Mesenchymal stem cell (in vitro differentiated cells and primary cell): ENCODE measurements around the gene LXN.

ENCODE experiments used
- DNase-seq: peaks from one replicate; pipeline ENCODE4 v3.0.0-alpha.2; 2013
- H2AFZ ChIP-seq: one replicate; pipeline ENCODE4 v1.6.1; 2013; ENCODE audit warnings: low read depth, mild to moderate bottlenecking, control low read depth, inconsistent platforms, low read length, moderate library complexity
- H2AK5ac ChIP-seq: 2 replicates; pipeline ENCODE4 v1.6.1; 2013; ENCODE audit warnings: low read length, moderate library complexity, mild to moderate bottlenecking, inconsistent platforms; ENCODE audit not compliant: severe bottlenecking
- H2BK120ac ChIP-seq: one replicate; pipeline ENCODE4 v1.6.1; 2013; ENCODE audit warnings: low read depth, mild to moderate bottlenecking, inconsistent platforms, low read length, moderate library complexity
- H2BK12ac ChIP-seq, 2 experiments: one replicate each; pipeline ENCODE4 v1.6.1; 2013; ENCODE audit warnings: inconsistent platforms in 2 of 2, low read length in 2 of 2, mild to moderate bottlenecking in 2 of 2, moderate library complexity in 2 of 2, control low read depth in 1 of 2
- H2BK15ac ChIP-seq: one replicate; pipeline ENCODE4 v1.6.1; 2013; ENCODE audit warnings: mild to moderate bottlenecking, low read depth, inconsistent platforms; ENCODE audit not compliant: poor library complexity, severe bottlenecking
- H2BK5ac ChIP-seq: 2 replicates; pipeline ENCODE4 v1.6.1; 2013; ENCODE audit warnings: low read depth, mild to moderate bottlenecking, low read length, control low read depth, inconsistent platforms; ENCODE audit not compliant: poor library complexity, severe bottlenecking
- H3K14ac ChIP-seq, 2 experiments: one replicate each; pipeline ENCODE4 v1.6.1; 2013; ENCODE audit warnings: inconsistent platforms in 2 of 2, low read length in 2 of 2, control low read depth in 1 of 2, mild to moderate bottlenecking in 1 of 2, moderate library complexity in 1 of 2
- H3K18ac ChIP-seq, 2 experiments: one replicate each; pipeline ENCODE4 v1.6.1; 2013; ENCODE audit warnings: inconsistent platforms in 2 of 2, low read length in 2 of 2, control low read depth in 1 of 2, low read depth in 1 of 2, mild to moderate bottlenecking in 1 of 2
- H3K23ac ChIP-seq, 2 experiments: one replicate each; pipeline ENCODE4 v1.6.1; 2013; ENCODE audit warnings: inconsistent platforms in 2 of 2, low read length in 2 of 2, mild to moderate bottlenecking in 2 of 2, moderate library complexity in 2 of 2, control low read depth in 1 of 2
- H3K27ac ChIP-seq: 2 replicates; pipeline ENCODE4 v1.5.1; 2013; ENCODE audit warnings: mild to moderate bottlenecking, moderate library complexity, low read length, control low read depth, inconsistent platforms; ENCODE audit not compliant: poor library complexity, severe bottlenecking
- H3K27me3 ChIP-seq, 2 experiments: 2 replicates each; pipeline versions ENCODE4 v1.6.1 to v1.7.0; 2013; ENCODE audit warnings: low read length in 2 of 2, mild to moderate bottlenecking in 2 of 2, moderate library complexity in 2 of 2, control low read depth in 1 of 2, inconsistent platforms in 1 of 2; ENCODE audit not compliant: control insufficient read depth in 1 of 2, insufficient read depth in 1 of 2
- H3K36me3 ChIP-seq, 2 experiments: 2 replicates each; pipeline versions ENCODE4 v1.6.1 to v1.7.0; 2013; ENCODE audit warnings: low read length in 2 of 2, control low read depth in 1 of 2, inconsistent platforms in 1 of 2, low read depth in 1 of 2, mild to moderate bottlenecking in 1 of 2; ENCODE audit not compliant: insufficient read depth in 2 of 2, control insufficient read depth in 1 of 2
- H3K4ac ChIP-seq, 2 experiments: one replicate each; pipeline ENCODE4 v1.6.1; 2013; ENCODE audit warnings: inconsistent platforms in 2 of 2, low read length in 2 of 2, mild to moderate bottlenecking in 2 of 2, moderate library complexity in 2 of 2, control low read depth in 1 of 2, low read depth in 1 of 2
- H3K4me1 ChIP-seq: 2 replicates; pipeline ENCODE4 v1.6.1; 2013; ENCODE audit warnings: low read depth, low read length, control low read depth; ENCODE audit not compliant: control insufficient read depth, insufficient read depth
- H3K4me2 ChIP-seq: 2 replicates; pipeline ENCODE4 v1.6.1; 2013; ENCODE audit warnings: low read length, mild to moderate bottlenecking, inconsistent platforms; ENCODE audit not compliant: poor library complexity, severe bottlenecking
- H3K4me3 ChIP-seq, 2 experiments: 2 replicates each; pipeline versions ENCODE4 v1.5.1 to v1.7.0; 2013; ENCODE audit warnings: low read length in 2 of 2, mild to moderate bottlenecking in 2 of 2, control low read depth in 1 of 2, low read depth in 1 of 2; ENCODE audit not compliant: insufficient read depth in 1 of 2
- H3K79me1 ChIP-seq: replicated peaks from 2 replicates; pipeline ENCODE4 v1.6.1; 2013; ENCODE audit warnings: mild to moderate bottlenecking, control low read depth, low read length, inconsistent platforms; ENCODE audit not compliant: poor library complexity, severe bottlenecking
- H3K9ac ChIP-seq: 2 replicates; pipeline ENCODE4 v1.7.0; 2013; ENCODE audit warnings: mild to moderate bottlenecking, low read length, moderate library complexity
- H3K9me3 ChIP-seq: 2 replicates; pipeline ENCODE4 v1.7.0; 2013; ENCODE audit warnings: mild to moderate bottlenecking, low read length; ENCODE audit not compliant: control insufficient read depth
- H4K8ac ChIP-seq: one replicate; pipeline ENCODE4 v1.6.1; 2013; ENCODE audit warnings: inconsistent platforms, mild to moderate bottlenecking, low read length, moderate library complexity
- H4K91ac ChIP-seq: one replicate; pipeline ENCODE4 v1.6.1; 2013; ENCODE audit warnings: mild to moderate bottlenecking, low read length, inconsistent platforms
- WGBS: methylation state at CpG from one replicate; pipeline ENCODE4 v1.1.7; 2013; ENCODE audit warnings: mixed read lengths; 5-methylcytosine and 5-hydroxymethylcytosine counted together

Gene LXN

DNA sequence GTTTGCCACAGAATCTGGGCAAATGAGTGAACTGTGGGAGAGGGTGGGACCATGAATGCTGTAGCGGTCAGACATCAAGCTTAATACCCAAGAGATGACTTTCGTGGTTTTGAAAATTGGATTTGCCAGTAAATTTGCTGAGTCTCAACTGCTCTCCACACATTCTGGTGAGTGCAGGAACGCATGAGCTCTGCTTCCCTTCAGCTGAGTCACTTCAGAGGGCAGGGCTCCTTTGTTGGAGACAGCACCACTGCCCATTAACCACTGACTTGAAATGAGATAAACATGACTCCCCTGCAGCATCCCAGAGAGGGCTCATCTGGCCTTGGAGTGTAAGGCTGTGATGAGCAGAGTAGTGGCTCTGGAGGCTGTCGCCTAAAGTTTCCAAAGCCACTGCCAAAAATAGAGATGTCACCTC, 37.2 kb upstream of the LXN start:
- no peak overlapping the region for H2BK12ac ChIP-seq
- no peak overlapping the region for H3K4ac ChIP-seq
- no peak overlapping the region for H3K4me3 ChIP-seq
- peak overlapping the region; percentile 75 for H3K9ac ChIP-seq
- peak overlapping the region; percentile 76 for H3K27ac ChIP-seq
- H2AK5ac ChIP-seq: no peak overlapping the region
- H2AFZ ChIP-seq: no peak overlapping the region
- no peak overlapping the region for H4K91ac ChIP-seq
- H3K9me3 ChIP-seq: no peaks in the 10 kb centered on the region
- no peak overlapping the region for H2BK120ac ChIP-seq
- no peak overlapping the region for H3K23ac ChIP-seq
- no peaks in the 10 kb centered on the region for H3K27me3 ChIP-seq
- no peak overlapping the region for H2BK15ac ChIP-seq
- H4K8ac ChIP-seq: no peak overlapping the region
- H3K36me3 ChIP-seq: peaks cover 0 to 32% of the 10 kb centered on the region in 2 experiments
- peak; percentile 94 for DNase-seq
- H3K4me1 ChIP-seq: peaks cover 10% of the 10 kb centered on the region
- H3K14ac ChIP-seq: no peak overlapping the region
- H3K4me2 ChIP-seq: no peak overlapping the region
- no peak overlapping the region for H3K18ac ChIP-seq
- H2BK5ac ChIP-seq: no peak overlapping the region
- WGBS: 10% methylated on average over 4 of the region's 4 CpGs
- H3K79me1 ChIP-seq: peaks cover 7% of the 10 kb centered on the region

GRCh38 chr3:158703566-158703965, 31.1 kb upstream of the LXN start:
- Histone ChIP-seq H4K91ac (no peak overlapping the region), H3K4ac (no peak overlapping the region), H3K9me3 (no peaks in the 10 kb centered on the region), H3K4me1 (peaks cover 1% of the 10 kb centered on the region), H4K8ac (no peak overlapping the region), H3K23ac (no peak overlapping the region), H3K14ac (no peak overlapping the region), H3K36me3 (peaks cover 0 to 34% of the 10 kb centered on the region in 2 experiments), H3K4me2 (no peak overlapping the region), H3K27ac (peak overlapping the region; percentile 4), H2AFZ (no peak overlapping the region), H3K27me3 (no peaks in the 10 kb centered on the region), H2BK5ac (no peak overlapping the region), H2BK15ac (no peak overlapping the region), H3K9ac (peak overlapping the region; percentile 0), H2BK12ac (no peak overlapping the region), H3K18ac (no peak overlapping the region), H2AK5ac (no peak overlapping the region), H2BK120ac (no peak overlapping the region), H3K79me1 (peaks cover 18% of the 10 kb centered on the region), H3K4me3 (no peak overlapping the region)
- 64% methylated on average over 1 of the region's 1 CpG for WGBS
- DNase-seq: peak; percentile 41

- H2BK120ac ChIP-seq: no peak overlapping the region
- H3K27ac ChIP-seq: peak overlapping the region; percentile 30
- peaks cover 18% of the 10 kb centered on the region for H3K79me1 ChIP-seq
- H2BK15ac ChIP-seq: no peak overlapping the region
- no peak overlapping the region for H3K14ac ChIP-seq
- no peak overlapping the region for H2BK5ac ChIP-seq
- no peak overlapping the region for H3K4ac ChIP-seq
- peak overlapping the region; percentile 0 for H3K9ac ChIP-seq
- H3K4me3 ChIP-seq: no peak overlapping the region
- peaks cover 0 to 34% of the 10 kb centered on the region in 2 experiments for H3K36me3 ChIP-seq
- no peak overlapping the region for H3K18ac ChIP-seq
- no peak overlapping the region for H2AK5ac ChIP-seq
- H4K8ac ChIP-seq: peak overlapping the region; percentile 56
- 22% methylated on average over 4 of the region's 4 CpGs for WGBS
- H3K23ac ChIP-seq: no peak overlapping the region
- no peaks in the 10 kb centered on the region for H3K27me3 ChIP-seq
- DNase-seq: peak; percentile 60
- peaks cover 1% of the 10 kb centered on the region for H3K4me1 ChIP-seq
- no peak overlapping the region for H4K91ac ChIP-seq
- no peak overlapping the region for H2AFZ ChIP-seq
- no peak overlapping the region for H2BK12ac ChIP-seq
- H3K9me3 ChIP-seq: no peaks in the 10 kb centered on the region
- no peak overlapping the region for H3K4me2 ChIP-seq
Observed at GRCh38 chr3:158702815-158703481, 30.5 kb upstream of the LXN start.

GRCh38 chr3:158701420-158702065, 29.1 kb upstream of the LXN start:
- Histone ChIP-seq H3K4me1 (peaks cover 1% of the 10 kb centered on the region), H2AK5ac (no peak overlapping the region), H2BK15ac (no peak overlapping the region), H3K27me3 (no peaks in the 10 kb centered on the region), H3K4me3 (no peak overlapping the region), H3K79me1 (peaks cover 18% of the 10 kb centered on the region), H3K27ac (peak overlapping the region; percentile 28), H2AFZ (no peak overlapping the region), H4K8ac (no peak overlapping the region), H2BK5ac (no peak overlapping the region), H2BK120ac (no peak overlapping the region), H3K4ac (no peak overlapping the region), H4K91ac (no peak overlapping the region), H3K23ac (no peak overlapping the region), H3K14ac (no peak overlapping the region), H3K36me3 (peaks cover 0 to 28% of the 10 kb centered on the region in 2 experiments), H3K9ac (peak overlapping the region; percentile 41), H3K4me2 (no peak overlapping the region), H3K18ac (no peak overlapping the region), H2BK12ac (no peak overlapping the region), H3K9me3 (no peaks in the 10 kb centered on the region)
- no peak for DNase-seq
- 56% methylated on average over 2 of the region's 4 CpGs for WGBS
